ENCODE measurements around the gene TSTD2.
A peak's percentile ranks its signal among the peaks of the same experiment; 100 is the strongest.
"Not testable (repeated sequence)": the region's sequence is repeated elsewhere in the genome, so short reads cannot be mapped to it uniquely, and the experiment has no call there.

TSTD2 gene

DNA sequence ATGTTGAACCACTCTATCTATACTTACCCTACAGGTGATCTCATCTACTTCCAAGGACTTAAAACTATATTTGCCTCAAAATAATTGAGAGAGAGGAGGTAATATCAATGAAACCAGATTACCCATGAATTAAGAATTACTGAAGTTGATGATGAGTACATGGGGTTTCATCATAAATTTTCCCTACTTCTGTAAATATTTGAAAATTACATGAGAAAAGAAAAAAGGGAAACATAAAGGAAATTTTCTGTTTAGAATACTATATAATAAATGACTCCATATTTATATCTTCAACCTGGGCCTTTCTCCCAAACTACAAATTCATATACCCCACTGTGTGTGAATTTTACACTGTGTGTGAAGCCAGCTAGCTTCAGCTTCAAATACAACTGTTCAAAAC lies 2.6 kb downstream of the TSTD2 start:
- no peak for DNase-seq (ENCODE audit: low read depth in 3 of 3)

DNA sequence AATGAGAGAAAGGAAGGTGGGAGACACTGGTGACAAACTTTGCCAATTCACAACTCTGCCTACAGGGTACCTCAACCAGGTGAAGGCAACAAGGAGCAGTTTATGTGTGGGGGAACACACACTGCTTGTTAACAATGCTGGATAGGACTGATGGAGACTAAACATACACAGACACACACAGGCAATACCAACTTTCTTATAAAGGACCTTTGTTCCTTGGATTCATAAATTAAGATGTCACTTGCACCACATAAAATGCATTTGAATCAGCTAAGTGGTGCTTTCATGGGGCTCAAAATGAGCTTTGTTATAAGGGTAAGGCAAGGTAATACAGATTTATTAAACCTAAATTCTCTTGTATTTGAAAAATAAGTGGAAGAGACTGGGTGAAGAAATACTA lies 4.0 kb downstream of the TSTD2 start:
- DNase-seq (ENCODE audit: low read depth in 3 of 3), result no peak

DNA sequence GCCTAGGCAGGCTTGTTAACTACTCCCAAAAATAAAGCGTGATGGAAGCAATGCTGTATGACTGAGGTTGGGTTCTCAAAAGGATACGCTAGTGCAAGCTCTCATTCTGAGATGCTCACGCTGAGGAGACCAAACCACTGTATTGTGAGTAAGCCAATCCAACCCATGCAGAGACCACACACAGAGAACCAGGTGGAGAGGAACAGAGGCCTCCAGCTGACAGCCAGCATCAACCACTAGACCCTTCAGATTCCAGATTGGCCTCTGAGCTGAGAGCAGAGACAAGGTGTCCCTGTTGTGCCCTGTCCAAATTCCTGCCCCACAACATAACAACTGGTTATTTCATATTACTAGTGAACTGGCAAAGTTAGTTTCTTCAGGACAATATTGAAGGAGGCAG lies 4.5 kb downstream of the TSTD2 start:
- DNase-seq (ENCODE audit: low read depth in 3 of 3), result no peak

GRCh38 chr9:97627624-97628023 lies 5.5 kb downstream of the TSTD2 start:
- no peak for DNase-seq (ENCODE audit: low read depth in 3 of 3)

GRCh38 chr9:97625620-97626019 lies 7.5 kb downstream of the TSTD2 start:
- DNase-seq (ENCODE audit: low read depth in 3 of 3), result no peak

- DNase-seq (ENCODE audit: low read depth in 3 of 3), result no peak
These were observed 9.2 kb downstream of the TSTD2 start for GRCh38 chr9:97623946-97624345.

DNA sequence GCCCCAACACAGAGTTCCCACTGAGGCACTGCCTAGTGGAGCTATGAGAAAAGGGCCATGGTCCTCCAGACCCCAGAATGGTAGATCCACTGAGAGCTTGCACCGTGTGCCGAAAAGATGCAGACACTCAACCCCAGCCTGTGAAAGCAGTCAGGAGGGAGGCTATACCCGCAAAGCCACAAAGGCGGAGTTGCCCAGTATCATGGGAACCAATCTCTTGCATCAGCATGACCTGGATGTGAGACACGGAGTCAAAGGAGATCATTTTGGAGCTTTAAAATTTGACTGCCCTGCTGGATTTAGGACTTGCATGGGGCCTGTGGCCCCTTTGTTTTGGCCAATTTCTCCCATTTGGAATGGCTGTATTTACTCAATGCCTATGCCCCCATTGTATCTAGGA lies 10.7 kb downstream of the TSTD2 start:
- DNase-seq (ENCODE audit: low read depth in 3 of 3), result not testable (repeated sequence)

GRCh38 chr9:97620063-97620462 lies 13.1 kb downstream of the TSTD2 start:
- not testable (repeated sequence) for DNase-seq (ENCODE audit: low read depth in 3 of 3)

GRCh38 chr9:97617939-97618416 lies 15.2 kb downstream of the TSTD2 start:
- DNase-seq (ENCODE audit: low read depth in 3 of 3), result no peak

GRCh38 chr9:97615439-97616072 lies 17.6 kb downstream of the TSTD2 start:
- DNase-seq (ENCODE audit: low read depth in 3 of 3), result peak in 1 of 3 donors; percentile 9

GRCh38 chr9:97604901-97605645 lies 28.1 kb downstream of the TSTD2 start:
- no peak for DNase-seq (ENCODE audit: low read depth in 3 of 3)

GRCh38 chr9:97602430-97602829 lies 30.7 kb downstream of the TSTD2 start:
- no peak for DNase-seq (ENCODE audit: low read depth in 3 of 3)

DNA sequence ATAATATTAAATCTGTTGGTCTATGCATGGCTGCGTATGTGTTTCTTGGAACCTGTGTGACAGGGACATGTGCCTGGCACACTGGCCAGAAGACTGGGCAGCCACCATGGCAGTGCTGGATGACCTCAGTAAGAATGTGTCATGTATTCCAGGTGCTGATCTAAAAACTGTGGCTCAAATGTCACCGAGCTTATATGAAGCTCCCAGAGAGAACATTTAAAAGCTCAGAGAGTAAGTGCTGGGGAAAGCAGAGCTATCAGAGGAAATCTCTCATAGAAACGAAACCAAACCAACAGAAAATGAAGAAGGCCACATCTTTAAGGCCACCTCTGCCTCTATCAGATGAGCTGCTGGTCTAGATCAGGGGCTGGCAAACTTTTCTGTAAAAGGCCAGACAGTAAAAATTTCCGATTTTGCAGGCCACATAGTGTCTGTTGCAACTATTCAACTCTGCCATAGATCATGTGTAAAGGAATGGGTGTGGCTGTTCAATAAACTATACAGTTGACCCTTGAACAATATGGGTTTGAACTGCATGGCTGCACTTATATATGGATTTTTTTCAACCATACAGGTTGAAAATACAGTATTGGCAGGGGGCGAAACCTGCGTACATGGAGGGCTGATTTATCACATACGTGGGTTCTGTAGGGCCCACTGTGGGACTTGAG lies 31.8 kb downstream of the TSTD2 start:
- DNase-seq (ENCODE audit: low read depth in 3 of 3), result no peak

DNA sequence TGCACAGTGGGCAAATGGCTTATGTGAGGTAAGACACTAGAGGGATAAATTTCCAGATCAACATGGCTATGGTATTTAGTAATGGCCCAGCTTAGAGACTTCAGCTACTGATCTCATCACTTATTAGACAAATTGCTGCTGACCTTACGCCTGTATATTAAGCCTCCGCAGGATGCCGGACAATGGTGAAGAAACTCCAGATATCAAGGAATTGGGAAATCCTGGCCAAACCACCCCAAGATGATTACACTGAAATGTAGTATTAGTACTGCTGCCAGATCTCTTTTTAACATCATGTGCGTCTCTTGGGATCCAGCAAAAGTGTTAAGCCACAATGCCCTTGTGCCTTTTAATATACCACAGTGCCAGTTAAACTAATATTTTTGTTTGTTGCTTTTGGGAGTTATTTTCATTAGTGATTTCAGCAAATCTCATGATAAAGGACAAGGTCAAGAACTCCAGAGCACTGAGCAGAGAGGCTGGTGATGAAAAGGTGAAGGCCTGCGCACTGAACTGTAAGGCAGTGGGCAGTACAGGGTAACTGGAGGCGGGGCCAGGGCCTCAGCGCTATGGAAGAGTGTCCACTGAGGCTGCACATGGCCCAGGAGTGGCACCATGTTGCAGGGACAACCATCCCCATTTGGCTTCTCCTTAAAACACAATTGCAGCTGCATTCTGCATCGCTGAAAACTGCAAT lies 32.5 kb downstream of the TSTD2 start:
- DNase-seq (ENCODE audit: low read depth in 3 of 3), result no peak

- DNase-seq (ENCODE audit: low read depth in 3 of 3), result no peak
These were observed 33.8 kb downstream of the TSTD2 start for GRCh38 chr9:97599314-97599846.

DNA sequence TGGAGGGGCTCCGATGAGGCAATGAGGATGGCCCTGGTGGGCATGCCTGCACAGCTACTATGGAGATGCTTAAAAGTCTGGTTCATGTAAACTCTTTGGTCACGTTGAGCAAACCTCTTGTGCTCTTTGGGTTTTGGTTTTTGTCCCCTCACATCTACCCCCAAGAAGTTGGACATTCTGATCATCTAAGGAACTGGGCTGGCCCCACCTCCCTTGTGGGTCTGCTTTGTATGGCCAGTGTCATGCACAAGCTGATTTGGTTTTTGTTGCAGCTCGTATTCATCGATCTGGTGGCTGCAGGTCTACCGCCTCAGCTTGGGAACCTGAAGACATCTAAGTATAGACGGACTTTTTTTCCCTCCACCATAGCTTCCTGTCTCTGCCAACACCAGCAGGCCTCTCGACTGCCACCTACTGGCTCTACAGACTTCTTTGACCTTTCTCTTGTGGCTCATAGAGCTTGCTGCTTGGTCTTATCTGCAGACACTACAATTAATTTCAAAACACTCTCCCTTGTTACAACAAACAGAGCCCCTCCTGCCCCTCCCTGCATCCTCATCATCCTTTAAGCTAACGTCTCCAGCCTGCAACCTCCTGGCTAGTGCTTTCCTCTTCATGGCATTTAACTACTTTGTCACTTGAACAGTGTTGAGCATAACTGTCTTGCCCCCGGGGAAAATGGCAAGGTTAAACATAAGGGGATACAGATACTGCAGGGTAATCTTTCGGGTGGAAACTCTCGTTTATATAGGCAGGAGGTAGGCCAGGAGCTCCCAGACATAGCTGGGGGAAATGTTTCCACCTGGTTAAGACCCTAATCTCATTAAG lies 34.5 kb downstream of the TSTD2 start:
- peak; percentile 41 to 74 (median 56) for DNase-seq (ENCODE audit: low read depth in 3 of 3)

- DNase-seq (ENCODE audit: low read depth in 3 of 3), result no peak
These were observed 36.3 kb downstream of the TSTD2 start for GRCh38 chr9:97596906-97597305.

GRCh38 chr9:97594381-97594921 lies 38.7 kb downstream of the TSTD2 start:
- DNase-seq (ENCODE audit: low read depth in 3 of 3), result no peak

DNA sequence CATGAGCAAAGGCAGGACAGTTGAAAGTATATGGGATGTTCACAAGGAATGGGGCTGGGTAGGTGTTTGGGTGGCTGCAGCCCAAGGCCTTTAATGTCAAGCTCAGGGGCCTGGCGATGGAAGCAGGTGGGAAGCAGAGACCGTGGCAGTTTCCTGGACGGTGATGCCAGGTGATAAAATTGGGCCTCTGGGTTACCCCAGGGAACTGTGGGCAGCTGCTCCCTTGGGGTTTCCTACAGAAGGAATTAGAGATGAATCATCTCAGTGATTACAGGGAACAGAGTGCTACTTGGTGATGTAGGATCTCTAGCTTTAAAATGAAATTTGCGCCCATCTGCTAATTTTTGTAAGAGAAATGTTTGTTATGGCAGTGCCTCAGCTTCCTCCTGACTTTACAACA lies 39.2 kb downstream of the TSTD2 start:
- no peak for DNase-seq (ENCODE audit: low read depth in 3 of 3)

- DNase-seq (ENCODE audit: low read depth in 3 of 3), result no peak
These were observed 41.0 kb downstream of the TSTD2 start for GRCh38 chr9:97592126-97592525.

DNA sequence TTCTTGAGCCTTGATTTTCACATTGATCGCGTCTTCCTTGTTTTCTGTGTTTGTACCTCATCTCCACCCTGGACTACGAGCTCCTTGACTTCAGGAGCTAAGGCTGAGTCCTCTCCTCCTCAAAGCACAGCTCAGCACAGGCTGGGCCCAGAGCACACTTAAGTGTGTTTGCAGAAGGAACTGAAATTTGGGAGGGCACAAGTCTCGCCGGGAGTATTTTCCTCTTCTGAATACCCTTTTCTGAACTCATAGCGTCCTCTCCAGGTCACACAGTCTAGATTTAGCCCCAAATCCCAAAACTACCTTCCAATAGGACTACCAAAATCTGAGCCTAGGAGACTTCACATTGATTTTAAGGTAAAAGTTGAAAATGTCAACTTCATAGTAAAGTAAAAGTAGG lies 41.6 kb downstream of the TSTD2 start:
- no peak for DNase-seq (ENCODE audit: low read depth in 3 of 3)

Data from stimulated activated CD4-positive, alpha-beta T cell treated with anti-CD3 and anti-CD28 coated beads, TNF-alpha, amount 100 ng/mL, for 48 hours (primary cell).